Measurements from ENCODE around the gene KIF1A. TPM values are rescaled to one million over a fixed set of nuclear protein-coding genes. Genes with fewer than 3 reads are reported as not detected.
"Not testable (repeated sequence)": the region's sequence is repeated elsewhere in the genome, so short reads cannot be mapped to it uniquely, and the experiment has no call there.

KIF1A gene
- polyA plus RNA-seq, 1 donor from 2014 or later: 63.4 TPM

DNA sequence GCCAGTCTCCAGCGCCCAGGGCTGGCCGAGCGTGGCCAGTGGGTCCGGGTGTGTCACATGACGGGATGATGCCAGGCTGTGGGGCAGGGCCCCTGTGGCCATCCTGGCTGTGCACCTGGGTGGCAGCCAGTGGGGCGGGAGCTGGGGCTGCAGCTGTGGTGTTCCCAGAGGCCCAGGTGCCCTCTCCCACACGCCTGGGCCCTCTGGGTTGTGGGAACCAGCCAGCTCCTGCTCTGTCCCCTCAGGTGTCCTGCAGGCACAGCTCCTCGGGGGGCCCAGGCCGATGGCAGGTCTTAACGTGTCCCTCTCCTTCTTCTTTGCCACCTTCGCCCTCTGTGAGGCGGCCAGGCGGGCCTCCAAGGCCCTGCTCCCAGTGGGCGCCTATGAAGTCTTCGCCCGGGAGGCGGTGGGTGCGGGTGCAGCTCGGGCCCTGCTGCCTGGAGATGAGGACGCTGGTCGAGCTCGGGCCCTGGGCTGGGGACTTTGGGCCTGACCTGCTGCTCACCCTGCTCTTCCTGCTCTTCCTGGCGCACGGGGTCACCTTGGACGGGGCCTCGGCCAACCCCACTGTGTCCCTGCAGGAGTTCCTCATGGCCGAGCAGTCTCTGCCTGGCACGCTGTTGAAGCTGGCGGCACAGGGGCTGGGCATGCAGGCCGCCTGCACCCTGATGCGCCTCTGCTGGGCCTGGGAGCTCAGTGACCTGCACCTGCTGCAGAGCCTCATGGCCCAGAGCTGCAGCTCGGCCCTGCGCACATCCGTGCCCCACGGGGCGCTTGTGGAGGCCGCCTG, 128.2 kb downstream of the KIF1A start, which contains the start of gene AQP12A:
Gene AQP12A, plus strand, starts transcription at position 236 of the 790 bp plus-strand sequence. Its CDS starts 48 bp downstream, at position 284.
- not testable (repeated sequence) for H3K4me2 ChIP-seq (ENCODE audit: low read length); H3K9ac ChIP-seq (ENCODE audit: low read length); H2AFZ ChIP-seq (ENCODE audit: low read depth, low read length); H3F3A ChIP-seq (ENCODE audit: insufficient read depth, low read length, poor library complexity, severe bottlenecking); H3K36me3 ChIP-seq (ENCODE audit: insufficient read depth, low read length); H4K20me1 ChIP-seq (ENCODE audit: insufficient read depth); H3K9me2 ChIP-seq (ENCODE audit: insufficient read depth, low read length); H3K9me3 ChIP-seq (ENCODE audit: low read length); H3K79me2 ChIP-seq (replicated peaks; ENCODE audit: insufficient read depth, low read length); H3K4me3 ChIP-seq (ENCODE audit: low read length); H3K27ac ChIP-seq (ENCODE audit: low read length); H3K27me3 ChIP-seq (ENCODE audit: insufficient read depth, low read depth, low read length)

DNA sequence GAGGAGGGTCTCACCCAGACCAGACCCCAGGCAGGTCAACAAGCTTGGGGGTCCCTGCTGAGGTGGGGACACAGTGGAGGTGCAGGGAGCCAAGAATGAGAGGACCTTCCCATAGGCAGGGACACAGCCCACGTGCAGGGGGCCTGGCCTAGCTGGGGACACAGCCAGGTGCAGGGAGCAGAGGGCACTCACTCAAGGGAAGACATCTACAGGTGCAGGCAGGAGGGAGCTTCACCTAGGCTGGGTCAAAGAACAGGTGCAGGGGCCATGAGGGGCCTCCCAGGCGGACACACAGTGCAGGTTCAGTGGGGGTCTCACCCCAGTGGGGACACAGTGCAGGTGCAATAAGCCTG, 129.0 kb downstream of the KIF1A start:
- not testable (repeated sequence) for H4K20me1 ChIP-seq (ENCODE audit: insufficient read depth); H3K4me3 ChIP-seq (ENCODE audit: low read length); H3K79me2 ChIP-seq (replicated peaks; ENCODE audit: insufficient read depth, low read length); H2AFZ ChIP-seq (ENCODE audit: low read depth, low read length); H3K9me3 ChIP-seq (ENCODE audit: low read length); H3K36me3 ChIP-seq (ENCODE audit: insufficient read depth, low read length); H3K27ac ChIP-seq (ENCODE audit: low read length); H3K4me2 ChIP-seq (ENCODE audit: low read length); H3K9ac ChIP-seq (ENCODE audit: low read length); H3F3A ChIP-seq (ENCODE audit: insufficient read depth, low read length, poor library complexity, severe bottlenecking); H3K27me3 ChIP-seq (ENCODE audit: insufficient read depth, low read depth, low read length); H3K9me2 ChIP-seq (ENCODE audit: insufficient read depth, low read length)

DNA sequence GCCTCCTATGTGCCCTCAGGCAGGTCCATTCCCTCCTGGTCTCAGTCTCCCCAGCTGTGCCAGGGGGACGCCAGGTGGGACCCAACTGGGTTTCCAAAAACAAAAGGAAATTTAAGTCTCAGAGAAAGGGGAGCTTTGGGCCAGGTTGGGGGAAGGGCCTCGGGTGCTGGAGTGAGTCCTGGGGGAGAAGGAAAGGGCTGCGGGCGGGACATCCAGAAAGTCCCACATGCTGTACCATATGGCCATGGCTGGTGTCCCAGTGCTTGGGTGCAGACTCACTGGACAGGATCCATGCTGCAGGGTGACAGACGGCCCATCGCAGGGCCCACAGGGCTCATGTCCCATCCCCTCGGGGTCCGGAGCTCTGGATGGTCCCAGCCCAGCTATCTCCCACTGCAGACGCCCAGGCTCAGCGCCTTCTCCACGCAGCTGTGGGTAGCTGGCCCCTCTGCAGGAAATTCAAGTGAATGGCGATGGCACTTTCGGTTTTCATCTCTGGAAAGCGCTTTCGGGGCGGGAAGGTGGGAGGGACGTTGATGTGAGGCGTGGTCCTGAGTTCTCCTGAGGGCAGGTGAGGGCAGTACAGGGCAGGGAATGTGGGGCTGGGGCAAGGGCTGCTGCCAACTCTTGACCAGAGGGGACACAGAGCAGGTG, 129.5 kb downstream of the KIF1A start:
- H2AFZ ChIP-seq (ENCODE audit: low read depth, low read length); H3K27ac ChIP-seq (ENCODE audit: low read length); H3K9ac ChIP-seq (ENCODE audit: low read length); H4K20me1 ChIP-seq (ENCODE audit: insufficient read depth); H3K4me2 ChIP-seq (ENCODE audit: low read length); H3F3A ChIP-seq (ENCODE audit: insufficient read depth, low read length, poor library complexity, severe bottlenecking); H3K4me3 ChIP-seq (ENCODE audit: low read length); H3K36me3 ChIP-seq (ENCODE audit: insufficient read depth, low read length); H3K9me2 ChIP-seq (ENCODE audit: insufficient read depth, low read length); H3K27me3 ChIP-seq (ENCODE audit: insufficient read depth, low read depth, low read length); H3K9me3 ChIP-seq (ENCODE audit: low read length); H3K79me2 ChIP-seq (replicated peaks; ENCODE audit: insufficient read depth, low read length): not testable (repeated sequence)

DNA sequence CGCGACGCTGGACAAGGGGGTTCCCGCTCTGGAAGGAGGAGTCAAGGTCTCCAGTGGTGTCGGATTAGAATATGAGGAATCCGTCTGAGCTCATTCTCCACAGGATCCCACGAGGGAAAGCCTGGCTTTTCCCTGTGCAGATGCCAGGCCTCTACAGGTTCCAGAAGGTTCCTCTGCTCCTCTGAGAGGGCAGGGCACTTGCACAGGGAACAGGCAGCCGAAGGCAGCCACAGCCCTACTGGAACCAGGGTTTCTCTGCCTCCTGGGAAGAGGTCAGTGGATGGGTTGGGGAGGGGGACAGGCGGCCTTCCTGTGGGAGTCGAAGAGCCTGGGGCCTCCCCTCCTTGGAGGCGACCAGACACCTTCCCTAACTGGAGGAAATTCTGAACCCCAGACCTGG, 130.0 kb downstream of the KIF1A start:
- Histone ChIP-seq H3K9ac (ENCODE audit: low read length) (no peak overlapping the region), H3K4me3 (ENCODE audit: low read length) (no peak overlapping the region), H4K20me1 (ENCODE audit: insufficient read depth) (no peaks in the 10 kb centered on the region), H3K27ac (ENCODE audit: low read length) (no peak overlapping the region), H3K36me3 (ENCODE audit: insufficient read depth, low read length) (no peaks in the 10 kb centered on the region), H2AFZ (ENCODE audit: low read depth, low read length) (no peak overlapping the region), H3K27me3 (ENCODE audit: insufficient read depth, low read depth, low read length) (no peaks in the 10 kb centered on the region), H3K79me2 (replicated peaks; ENCODE audit: insufficient read depth, low read length) (no peaks in the 10 kb centered on the region), H3K4me2 (ENCODE audit: low read length) (no peak overlapping the region), H3K9me2 (ENCODE audit: insufficient read depth, low read length) (no peaks in the 10 kb centered on the region), H3F3A (ENCODE audit: insufficient read depth, low read length, poor library complexity, severe bottlenecking) (no peaks in the 10 kb centered on the region), H3K9me3 (ENCODE audit: low read length) (no peaks in the 10 kb centered on the region)
- no peak for TF ChIP-seq POLR2AphosphoS5 (IDR thresholded peaks at IDR 0.05)
- no peak for TF ChIP-seq EZH2 (IDR thresholded peaks at IDR 0.05; ENCODE audit: borderline replicate concordance, insufficient read depth, low read length, poor library complexity, severe bottlenecking)
- TF ChIP-seq TAF1 (IDR thresholded peaks at IDR 0.05; ENCODE audit: low read depth): no peak
- no peak for TF ChIP-seq EP300 (conservative IDR thresholded peaks at IDR 0.05; ENCODE audit: poor library complexity, severe bottlenecking)
- TF ChIP-seq, protein P1, sequence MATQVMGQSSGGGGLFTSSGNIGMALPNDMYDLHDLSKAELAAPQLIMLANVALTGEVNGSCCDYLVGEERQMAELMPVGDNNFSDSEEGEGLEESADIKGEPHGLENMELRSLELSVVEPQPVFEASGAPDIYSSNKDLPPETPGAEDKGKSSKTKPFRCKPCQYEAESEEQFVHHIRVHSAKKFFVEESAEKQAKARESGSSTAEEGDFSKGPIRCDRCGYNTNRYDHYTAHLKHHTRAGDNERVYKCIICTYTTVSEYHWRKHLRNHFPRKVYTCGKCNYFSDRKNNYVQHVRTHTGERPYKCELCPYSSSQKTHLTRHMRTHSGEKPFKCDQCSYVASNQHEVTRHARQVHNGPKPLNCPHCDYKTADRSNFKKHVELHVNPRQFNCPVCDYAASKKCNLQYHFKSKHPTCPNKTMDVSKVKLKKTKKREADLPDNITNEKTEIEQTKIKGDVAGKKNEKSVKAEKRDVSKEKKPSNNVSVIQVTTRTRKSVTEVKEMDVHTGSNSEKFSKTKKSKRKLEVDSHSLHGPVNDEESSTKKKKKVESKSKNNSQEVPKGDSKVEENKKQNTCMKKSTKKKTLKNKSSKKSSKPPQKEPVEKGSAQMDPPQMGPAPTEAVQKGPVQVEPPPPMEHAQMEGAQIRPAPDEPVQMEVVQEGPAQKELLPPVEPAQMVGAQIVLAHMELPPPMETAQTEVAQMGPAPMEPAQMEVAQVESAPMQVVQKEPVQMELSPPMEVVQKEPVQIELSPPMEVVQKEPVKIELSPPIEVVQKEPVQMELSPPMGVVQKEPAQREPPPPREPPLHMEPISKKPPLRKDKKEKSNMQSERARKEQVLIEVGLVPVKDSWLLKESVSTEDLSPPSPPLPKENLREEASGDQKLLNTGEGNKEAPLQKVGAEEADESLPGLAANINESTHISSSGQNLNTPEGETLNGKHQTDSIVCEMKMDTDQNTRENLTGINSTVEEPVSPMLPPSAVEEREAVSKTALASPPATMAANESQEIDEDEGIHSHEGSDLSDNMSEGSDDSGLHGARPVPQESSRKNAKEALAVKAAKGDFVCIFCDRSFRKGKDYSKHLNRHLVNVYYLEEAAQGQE (IDR thresholded peaks at IDR 0.05; ENCODE audit: borderline replicate concordance): no peak
- TF ChIP-seq SMC3 (conservative IDR thresholded peaks at IDR 0.05; ENCODE audit: poor library complexity): no peak
- TF ChIP-seq, protein P2, sequence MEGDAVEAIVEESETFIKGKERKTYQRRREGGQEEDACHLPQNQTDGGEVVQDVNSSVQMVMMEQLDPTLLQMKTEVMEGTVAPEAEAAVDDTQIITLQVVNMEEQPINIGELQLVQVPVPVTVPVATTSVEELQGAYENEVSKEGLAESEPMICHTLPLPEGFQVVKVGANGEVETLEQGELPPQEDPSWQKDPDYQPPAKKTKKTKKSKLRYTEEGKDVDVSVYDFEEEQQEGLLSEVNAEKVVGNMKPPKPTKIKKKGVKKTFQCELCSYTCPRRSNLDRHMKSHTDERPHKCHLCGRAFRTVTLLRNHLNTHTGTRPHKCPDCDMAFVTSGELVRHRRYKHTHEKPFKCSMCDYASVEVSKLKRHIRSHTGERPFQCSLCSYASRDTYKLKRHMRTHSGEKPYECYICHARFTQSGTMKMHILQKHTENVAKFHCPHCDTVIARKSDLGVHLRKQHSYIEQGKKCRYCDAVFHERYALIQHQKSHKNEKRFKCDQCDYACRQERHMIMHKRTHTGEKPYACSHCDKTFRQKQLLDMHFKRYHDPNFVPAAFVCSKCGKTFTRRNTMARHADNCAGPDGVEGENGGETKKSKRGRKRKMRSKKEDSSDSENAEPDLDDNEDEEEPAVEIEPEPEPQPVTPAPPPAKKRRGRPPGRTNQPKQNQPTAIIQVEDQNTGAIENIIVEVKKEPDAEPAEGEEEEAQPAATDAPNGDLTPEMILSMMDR (IDR thresholded peaks at IDR 0.05; ENCODE audit: poor library complexity, severe bottlenecking): no peak
